K562 (cell line): ENCODE measurements around the gene MVD. TPM values are rescaled to one million over a fixed set of nuclear protein-coding genes. Genes with fewer than 3 reads are reported as not detected.
A peak's percentile ranks its signal among the peaks of the same experiment; 100 is the strongest.

Experiments used
- ARNT ChIP-seq, 2 experiments: fragments of 450-650 bp; IDR thresholded peaks; 2 replicates each; pipeline ENCODE4 v1.6.1; 2016; ENCODE audit warnings: mild to moderate bottlenecking in 1 of 2
- BACH1 ChIP-seq: fragments of 200-800 bp; sonication (Bioruptor generic); IDR thresholded peaks from 2 replicates; pipeline ENCODE4 v1.6.1; 2016; ENCODE audit warnings: missing genetic modification characterization, missing compliant biosample characterization
- BRD4 ChIP-seq: fragments of 200-600 bp; sonication (generic); IDR thresholded peaks from 2 replicates; pipeline ENCODE4 v1.6.1; 2017; ENCODE audit warnings: inconsistent platforms
- DPF2 ChIP-seq: fragments of 450-650 bp; IDR thresholded peaks from 2 replicates; pipeline ENCODE4 v1.6.1; 2016
- EGR1 ChIP-seq: fragments of 450-650 bp; conservative IDR thresholded peaks from 2 replicates; pipeline ENCODE4 v1.6.1; 2017; ENCODE audit warnings: mild to moderate bottlenecking
- JUND ChIP-seq, 2 experiments: IDR thresholded peaks; 2 replicates in 1 of 2; 3 replicates in 1 of 2; pipeline ENCODE4 v1.6.1; 2011; ENCODE audit warnings: borderline replicate concordance in 2 of 2, low read depth in 2 of 2, low read length in 2 of 2, improper control_type of control experiment in 1 of 2, missing biosample characterization in 1 of 2, missing genetic modification characterization in 1 of 2, missing genetic modification reagents in 1 of 2
- KLF10 ChIP-seq: fragments of 250-450 bp; sonication (Bioruptor Pico); IDR thresholded peaks from 2 replicates; pipeline ENCODE4 v1.6.1; 2021; ENCODE audit warnings: matching md5 sums
- MECOM ChIP-seq: fragments of 250-450 bp; sonication (Bioruptor Pico); IDR thresholded peaks from 2 replicates; pipeline ENCODE4 v1.8.0; 2022; ENCODE audit warnings: inconsistent platforms
- MITF ChIP-seq: IDR thresholded peaks from 2 replicates; pipeline ENCODE4 v1.6.1; 2014; ENCODE audit warnings: antibody characterized with exemption
- MTA2 ChIP-seq: fragments of 450-650 bp; IDR thresholded peaks from 2 replicates; pipeline ENCODE4 v1.6.1; 2016; ENCODE audit warnings: low read depth
- NCOR1 ChIP-seq: fragments of 450-650 bp; IDR thresholded peaks from 2 replicates; pipeline ENCODE4 v1.6.1; 2016; ENCODE audit warnings: mild to moderate bottlenecking, moderate library complexity
- NR0B1 ChIP-seq: fragments of 450-650 bp; IDR thresholded peaks from one replicate; pipeline ENCODE4 v1.6.1; 2018; ENCODE audit warnings: mild to moderate bottlenecking, moderate library complexity; ENCODE audit not compliant: partially characterized antibody
- NR1H2 ChIP-seq: sonication (generic); formaldehyde crosslinking; IDR thresholded peaks from 2 replicates; pipeline ENCODE4 v1.4.0; 2020; ENCODE audit warnings: mild to moderate bottlenecking, missing genetic modification reagents
- OTX1 ChIP-seq: fragments of 450-650 bp; formaldehyde crosslinking; IDR thresholded peaks from 2 replicates; pipeline ENCODE4 v1.4.0; 2022; ENCODE audit warnings: mild to moderate bottlenecking
- PURB ChIP-seq: sonication (generic); formaldehyde crosslinking; IDR thresholded peaks from 2 replicates; pipeline ENCODE4 v1.9.0; 2021; ENCODE audit warnings: low read depth, mild to moderate bottlenecking, missing genetic modification reagents
- RHOXF2B ChIP-seq: fragments of 250-450 bp; sonication (Bioruptor Pico); conservative IDR thresholded peaks from 2 replicates; pipeline ENCODE4 v1.5.1; 2021
- SLC30A9 ChIP-seq: fragments of 250-450 bp; sonication (Bioruptor Pico); IDR thresholded peaks from 2 replicates; pipeline ENCODE4 v1.8.0; 2022; ENCODE audit warnings: mild to moderate bottlenecking, moderate library complexity
- SMARCE1 ChIP-seq: fragments of 450-650 bp; IDR thresholded peaks from 2 replicates; pipeline ENCODE4 v1.7.1; 2016; ENCODE audit warnings: mild to moderate bottlenecking
- TEAD4 ChIP-seq, 2 experiments: sonication (generic) in 1 of 2; formaldehyde crosslinking in 1 of 2; IDR thresholded peaks; 2 replicates each; pipeline versions ENCODE4 v1.6.1 to v1.8.0; 2012 to 2022; ENCODE audit warnings: borderline replicate concordance in 1 of 2, inconsistent platforms in 1 of 2, low read length in 1 of 2, mild to moderate bottlenecking in 1 of 2, missing genetic modification reagents in 1 of 2
- ZNF12 ChIP-seq: sonication (generic); formaldehyde crosslinking; IDR thresholded peaks from 2 replicates; pipeline ENCODE4 v1.4.0; 2020; ENCODE audit warnings: mild to moderate bottlenecking, missing genetic modification reagents
- ZNF324 ChIP-seq: fragments of 250-450 bp; sonication (Bioruptor Pico); IDR thresholded peaks from 2 replicates; pipeline ENCODE4 v1.4.0; 2020; ENCODE audit warnings: mild to moderate bottlenecking
- ZNF444 ChIP-seq: fragments of 250-450 bp; sonication (Bioruptor Pico); IDR thresholded peaks from 2 replicates; pipeline ENCODE4 v1.4.0; 2020; ENCODE audit warnings: mild to moderate bottlenecking, moderate library complexity
- polyA plus RNA-seq, 8 experiments: library from polyadenylated mRNA; depleted of rRNA in 4 of 8; stranded (reverse) in 5 of 8; unstranded in 3 of 8; fragments of >200 nt; fragmentation: Nextera tagmentation in 2 of 8; fragmentation: Illumina TruSeq in 1 of 8; extraction: Ambion mirVana in 2 of 8; extraction: Trizol in 1 of 8; gene quantifications; 2 replicates each; pipeline versions ENCODE4 v1.2.1 to v1.2.3, GENCODE V29; 2011 to 2014; ENCODE audit warnings: inconsistent platforms in 1 of 8, missing spikeins in 1 of 8
- total RNA-seq, 7 experiments: library from RNA; depleted of rRNA in 6 of 7; stranded (reverse); fragments of >200 nt in 6 of 7; fragmentation: Illumina TruSeq in 2 of 7; extraction: Trizol in 2 of 7; gene quantifications; 2 replicates each; pipeline versions ENCODE4 v1.2.1 to v1.2.3, GENCODE V29; 2011 to 2021; ENCODE audit warnings: low replicate concordance in 1 of 7
- TF ChIP-seq, protein P1 (sequence below), 2 experiments: fragments of 450-650 bp; IDR thresholded peaks; 2 replicates each; pipeline ENCODE4 v1.6.1; 2018; ENCODE audit warnings: mild to moderate bottlenecking in 2 of 2, low read depth in 1 of 2; ENCODE audit not compliant: partially characterized antibody in 2 of 2

The MVD gene
- total and polyA plus RNA-seq, 9 of the 15 experiments (the other 6 are each of a cell fraction or from before 2014, with no cell fraction given) = 12.2 to 141 (median 45.3) TPM

DNA sequence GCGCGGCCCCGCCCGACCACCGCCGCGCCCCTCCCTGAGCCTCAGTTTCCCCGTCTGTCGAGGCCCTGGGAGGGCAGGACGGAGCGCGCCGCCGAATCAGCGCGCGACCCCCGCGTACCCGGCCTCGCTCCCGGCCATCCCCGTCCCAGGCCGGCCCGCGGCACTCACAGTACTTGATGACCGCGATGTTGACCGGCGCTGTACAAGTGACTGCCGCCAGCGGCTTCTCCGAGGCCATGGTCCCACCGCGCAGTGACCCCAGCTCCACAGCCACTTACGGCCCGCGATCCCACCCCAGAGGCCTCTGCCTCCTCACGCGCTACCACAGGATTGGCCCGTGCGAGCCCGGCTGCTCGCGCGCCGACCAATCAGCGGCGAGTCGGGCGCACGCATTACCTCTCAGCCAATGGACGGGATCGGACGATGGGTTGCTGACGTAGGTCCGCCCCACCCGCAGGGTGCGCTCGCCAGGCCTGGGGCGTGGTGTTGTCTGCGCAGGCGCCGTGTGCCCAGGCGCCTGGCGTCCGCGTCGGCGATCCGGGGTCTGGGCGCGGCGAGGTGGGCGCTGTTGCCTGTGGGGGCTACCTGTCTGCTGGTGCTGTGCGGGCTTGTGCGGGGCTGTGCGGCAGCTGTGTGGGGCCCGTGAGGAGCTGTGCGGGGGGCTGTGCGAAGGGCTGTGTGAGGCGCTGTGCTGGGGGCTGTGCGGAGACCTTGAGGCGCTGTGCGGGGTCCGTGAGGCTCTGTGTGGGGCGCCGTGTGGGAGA is at the start of gene MVD (continued):
- TF ChIP-seq MITF = no peak
- TF ChIP-seq BACH1 (tag) = no peak
- TF ChIP-seq MECOM (CRISPR knock-in tag) = no peak
- TF ChIP-seq NCOR1 = no peak
- no peak for TF ChIP-seq MTA2
- 0 out of 2 replicates have a peak, but pooled peaks have one; percentile 54 for TF ChIP-seq NR1H2 (CRISPR knock-in tag)
- TF ChIP-seq DPF2 = no peak; the same call in 1 of the 2 replicates
- no peak; the same call in 1 of the 2 replicates for TF ChIP-seq ZNF12 (CRISPR knock-in tag)
- TF ChIP-seq ZNF444 = no peak
- TF ChIP-seq, protein P1, sequence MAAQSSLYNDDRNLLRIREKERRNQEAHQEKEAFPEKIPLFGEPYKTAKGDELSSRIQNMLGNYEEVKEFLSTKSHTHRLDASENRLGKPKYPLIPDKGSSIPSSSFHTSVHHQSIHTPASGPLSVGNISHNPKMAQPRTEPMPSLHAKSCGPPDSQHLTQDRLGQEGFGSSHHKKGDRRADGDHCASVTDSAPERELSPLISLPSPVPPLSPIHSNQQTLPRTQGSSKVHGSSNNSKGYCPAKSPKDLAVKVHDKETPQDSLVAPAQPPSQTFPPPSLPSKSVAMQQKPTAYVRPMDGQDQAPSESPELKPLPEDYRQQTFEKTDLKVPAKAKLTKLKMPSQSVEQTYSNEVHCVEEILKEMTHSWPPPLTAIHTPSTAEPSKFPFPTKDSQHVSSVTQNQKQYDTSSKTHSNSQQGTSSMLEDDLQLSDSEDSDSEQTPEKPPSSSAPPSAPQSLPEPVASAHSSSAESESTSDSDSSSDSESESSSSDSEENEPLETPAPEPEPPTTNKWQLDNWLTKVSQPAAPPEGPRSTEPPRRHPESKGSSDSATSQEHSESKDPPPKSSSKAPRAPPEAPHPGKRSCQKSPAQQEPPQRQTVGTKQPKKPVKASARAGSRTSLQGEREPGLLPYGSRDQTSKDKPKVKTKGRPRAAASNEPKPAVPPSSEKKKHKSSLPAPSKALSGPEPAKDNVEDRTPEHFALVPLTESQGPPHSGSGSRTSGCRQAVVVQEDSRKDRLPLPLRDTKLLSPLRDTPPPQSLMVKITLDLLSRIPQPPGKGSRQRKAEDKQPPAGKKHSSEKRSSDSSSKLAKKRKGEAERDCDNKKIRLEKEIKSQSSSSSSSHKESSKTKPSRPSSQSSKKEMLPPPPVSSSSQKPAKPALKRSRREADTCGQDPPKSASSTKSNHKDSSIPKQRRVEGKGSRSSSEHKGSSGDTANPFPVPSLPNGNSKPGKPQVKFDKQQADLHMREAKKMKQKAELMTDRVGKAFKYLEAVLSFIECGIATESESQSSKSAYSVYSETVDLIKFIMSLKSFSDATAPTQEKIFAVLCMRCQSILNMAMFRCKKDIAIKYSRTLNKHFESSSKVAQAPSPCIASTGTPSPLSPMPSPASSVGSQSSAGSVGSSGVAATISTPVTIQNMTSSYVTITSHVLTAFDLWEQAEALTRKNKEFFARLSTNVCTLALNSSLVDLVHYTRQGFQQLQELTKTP (IDR thresholded peaks at IDR 0.05; ENCODE audit: low read depth in 1 of 2, partially characterized antibody in 2 of 2) = no peak
- TF ChIP-seq KLF10 (CRISPR knock-in tag) = no peak
- no peak for TF ChIP-seq PURB
- no peak for TF ChIP-seq SMARCE1
- TF ChIP-seq ZNF324 (CRISPR knock-in tag) = no peak
- peak; percentile 69; the same call in 1 of the 2 replicates for TF ChIP-seq EGR1
- no peak for TF ChIP-seq SLC30A9 (CRISPR knock-in tag)
- no peak for TF ChIP-seq NR0B1
- TF ChIP-seq ARNT (IDR thresholded peaks at IDR 0.05) = no peak
- peak; percentile 71; the same call in 1 of the 2 replicates for TF ChIP-seq OTX1 (CRISPR knock-in tag)
- no peak for TF ChIP-seq TEAD4 (IDR thresholded peaks at IDR 0.05; ENCODE audit: low read length)
- TF ChIP-seq TEAD4 (CRISPR knock-in tag; IDR thresholded peaks at IDR 0.05; ENCODE audit: borderline replicate concordance) = no peak
- peak; percentile 67 for TF ChIP-seq JUND (IDR thresholded peaks at IDR 0.05; ENCODE audit: borderline replicate concordance, low read depth, low read length)
- TF ChIP-seq JUND (tag; IDR thresholded peaks at IDR 0.05; ENCODE audit: borderline replicate concordance, low read depth, low read length) = peak; percentile 42; the same call in 1 of the 3 replicates
- no peak for TF ChIP-seq RHOXF2B (CRISPR knock-in tag)
- peak; percentile 78; the same call in 1 of the 2 replicates for TF ChIP-seq BRD4
